ENCODE results near the gene RBP4.

RBP4 gene

GRCh38 chr10:93601774-93602162, 733 bp upstream of the RBP4 start:
- ATAC-seq = no peak
- no peak for TF ChIP-seq GLIS3 (CRISPR knock-in tag; IDR thresholded peaks at IDR 0.05)
- no peak for TF ChIP-seq TCF4 (CRISPR knock-in tag; IDR thresholded peaks at IDR 0.05; ENCODE audit: borderline replicate concordance)
- TF ChIP-seq ZFP3 (CRISPR knock-in tag; IDR thresholded peaks at IDR 0.05) = no peak
- TF ChIP-seq SNAI2 (CRISPR knock-in tag; IDR thresholded peaks at IDR 0.05) = no peak
- TF ChIP-seq PATZ1 (CRISPR knock-in tag; IDR thresholded peaks at IDR 0.05; ENCODE audit: borderline replicate concordance) = no peak
- TF ChIP-seq TOX (CRISPR knock-in tag; IDR thresholded peaks at IDR 0.05; ENCODE audit: borderline replicate concordance) = no peak

GRCh38 chr10:93600446-93601145, 439 bp downstream of the RBP4 start:
- no peak for TF ChIP-seq ZNF565 (CRISPR knock-in tag; conservative IDR thresholded peaks at IDR 0.05; ENCODE audit: low read depth)
- TF ChIP-seq TCF4 (CRISPR knock-in tag; IDR thresholded peaks at IDR 0.05; ENCODE audit: borderline replicate concordance) = no peak
- 0 out of 2 replicates have a peak, but pooled peaks have one; percentile 35 for TF ChIP-seq ZNF8 (CRISPR knock-in tag; IDR thresholded peaks at IDR 0.05)
- TF ChIP-seq GLIS3 (CRISPR knock-in tag; IDR thresholded peaks at IDR 0.05) = no peak
- TF ChIP-seq ZC3H10 (CRISPR knock-in tag; IDR thresholded peaks at IDR 0.05) = no peak
- TF ChIP-seq ARNTL (CRISPR knock-in tag; IDR thresholded peaks at IDR 0.05; ENCODE audit: borderline replicate concordance, low read depth) = no peak

GRCh38 chr10:93599778-93600177, 1.3 kb downstream of the RBP4 start:
- ATAC-seq = no peak
- TF ChIP-seq ZFP3 (CRISPR knock-in tag; IDR thresholded peaks at IDR 0.05) (no peak), GLIS3 (CRISPR knock-in tag; IDR thresholded peaks at IDR 0.05) (no peak), SNAI2 (CRISPR knock-in tag; IDR thresholded peaks at IDR 0.05) (no peak), ZNF70 (CRISPR knock-in tag; IDR thresholded peaks at IDR 0.05) (no peak), OSR1 (CRISPR knock-in tag; IDR thresholded peaks at IDR 0.05) (no peak), TSHZ2 (CRISPR knock-in tag; IDR thresholded peaks at IDR 0.05) (no peak), BACH2 (CRISPR knock-in tag; IDR thresholded peaks at IDR 0.05; ENCODE audit: borderline replicate concordance) (no peak), POU6F1 (CRISPR knock-in tag; IDR thresholded peaks at IDR 0.05; ENCODE audit: borderline replicate concordance, low read depth) (no peak), ZNF565 (CRISPR knock-in tag; conservative IDR thresholded peaks at IDR 0.05; ENCODE audit: low read depth) (no peak), ESRRG (CRISPR knock-in tag; IDR thresholded peaks at IDR 0.05) (no peak), ISL1 (CRISPR knock-in tag; IDR thresholded peaks at IDR 0.05) (no peak), ZC3H10 (CRISPR knock-in tag; IDR thresholded peaks at IDR 0.05) (no peak)

More at GRCh38 chr10:93600446-93601145, 439 bp downstream of the RBP4 start:
- peak; percentile 83 for ATAC-seq

GRCh38 chr10:93599335-93599734, 1.7 kb downstream of the RBP4 start:
- no peak for ATAC-seq
- TF ChIP-seq CSDC2 (CRISPR knock-in tag; IDR thresholded peaks at IDR 0.05) (no peak), ESRRG (CRISPR knock-in tag; IDR thresholded peaks at IDR 0.05) (no peak), ISL1 (CRISPR knock-in tag; IDR thresholded peaks at IDR 0.05) (no peak), ZFP30 (CRISPR knock-in tag; IDR thresholded peaks at IDR 0.05) (no peak), OSR1 (CRISPR knock-in tag; IDR thresholded peaks at IDR 0.05) (no peak)

- ATAC-seq = no peak
- no peak for TF ChIP-seq TCF4 (CRISPR knock-in tag; IDR thresholded peaks at IDR 0.05; ENCODE audit: borderline replicate concordance)
- TF ChIP-seq ZFP3 (CRISPR knock-in tag; IDR thresholded peaks at IDR 0.05) = no peak
- TF ChIP-seq PATZ1 (CRISPR knock-in tag; IDR thresholded peaks at IDR 0.05; ENCODE audit: borderline replicate concordance) = no peak
- TF ChIP-seq ZNF70 (CRISPR knock-in tag; IDR thresholded peaks at IDR 0.05) = no peak
- TF ChIP-seq SNAI2 (CRISPR knock-in tag; IDR thresholded peaks at IDR 0.05) = no peak
- TF ChIP-seq POU6F1 (CRISPR knock-in tag; IDR thresholded peaks at IDR 0.05; ENCODE audit: borderline replicate concordance, low read depth) = no peak
- no peak for TF ChIP-seq ZNF565 (CRISPR knock-in tag; conservative IDR thresholded peaks at IDR 0.05; ENCODE audit: low read depth)
- TF ChIP-seq TSHZ2 (CRISPR knock-in tag; IDR thresholded peaks at IDR 0.05) = no peak
- TF ChIP-seq ESRRG (CRISPR knock-in tag; IDR thresholded peaks at IDR 0.05) = no peak
- TF ChIP-seq OSR1 (CRISPR knock-in tag; IDR thresholded peaks at IDR 0.05) = no peak
Measured at GRCh38 chr10:93598157-93598556, 2.9 kb downstream of the RBP4 start.

Measured in SK-N-SH treated with all-trans-retinoic acid at 6 μM for 48 hours (cell line).